KOPT-K1 (cell line): Measurements from ENCODE around the gene CHERP.
"Not testable (repeated sequence)": the region's sequence is repeated elsewhere in the genome, so short reads cannot be mapped to it uniquely, and the experiment has no call there.

ENCODE experiments used
- H3K27ac ChIP-seq: fragments of 200-600 bp; sonication (generic); 2 replicates; pipeline ENCODE4 v1.5.1; 2016; ENCODE audit warnings: antibody characterized with exemption, mild to moderate bottlenecking, low read depth, low read length; ENCODE audit not compliant: poor library complexity, severe bottlenecking
- H3K36me3 ChIP-seq: fragments of 200-600 bp; sonication (generic); 2 replicates; pipeline ENCODE4 v1.5.1; 2017; ENCODE audit warnings: antibody characterized with exemption, mild to moderate bottlenecking, low read length, moderate library complexity; ENCODE audit not compliant: insufficient read depth
- H3K9me3 ChIP-seq: fragments of 200-600 bp; sonication (generic); 2 replicates; pipeline ENCODE4 v1.5.1; 2017; ENCODE audit warnings: antibody characterized with exemption, low read length, mild to moderate bottlenecking; ENCODE audit not compliant: insufficient read depth, poor library complexity, severe bottlenecking

CHERP gene

GRCh38 chr19:16520986-16521624 is 21.1 kb downstream of the CHERP start:
- peaks cover 99% of the 10 kb centered on the region for H3K36me3 ChIP-seq
- H3K27ac ChIP-seq: no peak overlapping the region
- no peaks in the 10 kb centered on the region for H3K9me3 ChIP-seq

- no peaks in the 10 kb centered on the region for H3K9me3 ChIP-seq
- H3K36me3 ChIP-seq: peaks cover 97% of the 10 kb centered on the region
- no peak overlapping the region for H3K27ac ChIP-seq
Observed at GRCh38 chr19:16520074-16520973, 21.9 kb downstream of the CHERP start.

DNA sequence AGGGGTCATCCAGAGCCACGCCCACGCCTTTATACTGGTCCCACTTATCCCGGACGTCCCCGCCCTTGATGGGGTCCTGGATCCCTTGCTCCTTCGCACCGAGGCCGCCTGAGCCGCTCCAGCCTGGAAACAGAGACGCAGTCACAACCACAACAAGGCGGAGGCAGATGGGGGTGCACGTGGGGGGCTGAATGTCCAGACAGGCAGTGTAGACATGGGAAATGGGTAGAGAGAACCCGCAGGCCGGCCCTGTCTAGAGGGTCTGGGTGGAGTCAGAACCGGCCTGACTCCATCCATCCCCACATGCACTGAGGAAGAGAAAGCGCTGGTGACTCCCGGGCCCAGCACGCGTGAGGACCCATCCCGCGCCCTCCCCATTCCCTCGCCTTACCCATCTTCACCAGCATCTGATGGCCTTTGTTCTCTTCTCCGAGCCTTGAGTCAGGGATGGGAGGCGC is 23.0 kb downstream of the CHERP start:
- Histone ChIP-seq H3K36me3 (peaks cover 88% of the 10 kb centered on the region), H3K27ac (no peak overlapping the region), H3K9me3 (no peaks in the 10 kb centered on the region)

GRCh38 chr19:16518483-16519229 is 23.6 kb downstream of the CHERP start:
- peaks cover 82% of the 10 kb centered on the region for H3K36me3 ChIP-seq
- no peaks in the 10 kb centered on the region for H3K9me3 ChIP-seq
- H3K27ac ChIP-seq: no peak overlapping the region

GRCh38 chr19:16518061-16518460 is 24.2 kb downstream of the CHERP start:
- H3K36me3 ChIP-seq: peaks cover 76% of the 10 kb centered on the region
- no peaks in the 10 kb centered on the region for H3K9me3 ChIP-seq
- no peak overlapping the region for H3K27ac ChIP-seq

- H3K36me3 ChIP-seq: peaks cover 74% of the 10 kb centered on the region
- no peaks in the 10 kb centered on the region for H3K9me3 ChIP-seq
- H3K27ac ChIP-seq: no peak overlapping the region
Observed at GRCh38 chr19:16516923-16517610, 25.2 kb downstream of the CHERP start.

GRCh38 chr19:16516381-16516780 is 25.9 kb downstream of the CHERP start:
- no peaks in the 10 kb centered on the region for H3K9me3 ChIP-seq
- H3K36me3 ChIP-seq: peaks cover 67% of the 10 kb centered on the region
- H3K27ac ChIP-seq: no peak overlapping the region

GRCh38 chr19:16514383-16515019 is 27.7 kb downstream of the CHERP start:
- Histone ChIP-seq H3K36me3 (peaks cover 61% of the 10 kb centered on the region), H3K27ac (no peak overlapping the region), H3K9me3 (no peaks in the 10 kb centered on the region)

- peaks cover 47% of the 10 kb centered on the region for H3K36me3 ChIP-seq
Observed at GRCh38 chr19:16512611-16513010, 29.6 kb downstream of the CHERP start.

DNA sequence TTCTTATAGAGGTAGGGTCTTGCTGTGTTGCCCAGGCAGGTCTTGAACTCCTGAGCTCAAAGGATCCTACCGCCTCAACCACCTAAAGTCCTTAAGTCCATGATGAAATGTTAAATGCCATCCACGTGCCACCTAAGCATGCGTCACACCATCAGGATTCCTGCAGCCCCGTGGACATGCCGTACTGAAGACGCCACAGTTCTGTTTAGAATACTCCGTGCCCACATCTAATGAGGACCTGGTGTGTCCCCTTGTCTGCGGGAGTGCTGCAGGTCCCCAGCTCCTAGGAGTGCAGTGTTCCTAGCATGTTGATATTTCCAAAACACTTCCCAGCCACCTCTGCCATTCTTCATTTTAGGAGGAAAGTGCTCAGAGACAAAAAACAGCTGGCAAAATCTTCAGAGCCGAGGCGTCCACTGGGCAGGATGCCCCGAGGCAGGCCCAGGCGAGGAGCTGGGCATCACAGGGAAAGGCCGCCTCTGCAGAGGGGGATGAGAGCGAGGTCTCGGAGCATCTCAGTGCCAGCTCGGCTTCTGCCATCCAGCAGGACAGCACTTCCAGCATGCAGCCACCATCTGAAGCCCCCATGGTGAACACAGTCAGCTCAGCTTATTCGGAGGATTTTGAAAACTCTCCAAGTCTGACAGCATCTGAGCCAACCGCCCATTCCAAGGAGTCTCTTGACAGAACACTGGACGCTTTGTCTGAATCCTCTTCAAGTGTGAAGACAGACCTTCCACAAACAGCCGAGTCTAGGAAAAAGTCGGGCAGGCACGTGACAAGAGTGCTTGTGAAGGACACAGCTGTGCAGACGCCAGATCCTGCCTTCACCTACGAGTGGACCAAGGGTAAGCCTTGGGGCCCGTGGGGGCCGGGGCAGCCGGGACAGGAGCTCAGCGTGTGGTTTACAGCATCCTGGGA is 32.8 kb downstream of the CHERP start:
- Histone ChIP-seq H3K36me3 (peaks cover 28% of the 10 kb centered on the region; the same call in 1 of the 2 replicates), H3K27ac (no peak overlapping the region), H3K9me3 (no peaks in the 10 kb centered on the region)

More at GRCh38 chr19:16512611-16513010, 29.6 kb downstream of the CHERP start:
- H3K9me3 ChIP-seq, H3K27ac ChIP-seq: not testable (repeated sequence)

- no peak overlapping the region for H3K27ac ChIP-seq
- peaks cover 36% of the 10 kb centered on the region; the same call in 1 of the 2 replicates for H3K36me3 ChIP-seq
- H3K9me3 ChIP-seq: no peaks in the 10 kb centered on the region
Observed at GRCh38 chr19:16508546-16508945, 33.7 kb downstream of the CHERP start.

- Histone ChIP-seq H3K9me3 (no peaks in the 10 kb centered on the region), H3K27ac (no peak overlapping the region), H3K36me3 (peaks cover 40% of the 10 kb centered on the region; the same call in 1 of the 2 replicates)
Observed at GRCh38 chr19:16506961-16507360, 35.3 kb downstream of the CHERP start.

DNA sequence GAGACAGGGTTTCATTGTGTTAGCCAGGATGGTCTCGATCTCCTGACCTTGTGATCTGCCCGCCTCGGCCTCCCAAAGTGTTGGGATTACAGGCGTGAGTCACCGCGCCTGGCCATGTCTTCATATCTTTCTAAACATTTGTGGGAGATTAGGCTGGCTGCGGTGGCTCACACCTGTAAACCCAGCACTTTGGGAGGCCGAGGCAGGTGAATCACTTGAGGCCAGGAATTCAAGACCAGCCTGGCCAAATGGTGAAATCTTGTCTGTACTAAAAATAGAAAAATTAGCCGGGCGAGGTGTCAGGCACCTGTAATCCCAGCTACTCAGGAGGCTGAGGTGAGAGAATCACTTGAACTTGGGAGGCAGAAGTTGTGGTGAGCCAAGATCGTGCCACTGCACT is 36.1 kb downstream of the CHERP start:
- H3K9me3 ChIP-seq, H3K27ac ChIP-seq: not testable (repeated sequence)
- H3K36me3 ChIP-seq: peaks cover 40% of the 10 kb centered on the region; the same call in 1 of the 2 replicates
